Measurements from ENCODE around the gene POR. TPM values are rescaled to one million over a fixed set of nuclear protein-coding genes. Genes with fewer than 3 reads are reported as not detected.

Gene POR
- total and polyA plus RNA-seq, 2 of the 8 experiments (the other 6 are each of a cell fraction or from before 2014, with no cell fraction given), result 98.7 to 144 TPM

DNA sequence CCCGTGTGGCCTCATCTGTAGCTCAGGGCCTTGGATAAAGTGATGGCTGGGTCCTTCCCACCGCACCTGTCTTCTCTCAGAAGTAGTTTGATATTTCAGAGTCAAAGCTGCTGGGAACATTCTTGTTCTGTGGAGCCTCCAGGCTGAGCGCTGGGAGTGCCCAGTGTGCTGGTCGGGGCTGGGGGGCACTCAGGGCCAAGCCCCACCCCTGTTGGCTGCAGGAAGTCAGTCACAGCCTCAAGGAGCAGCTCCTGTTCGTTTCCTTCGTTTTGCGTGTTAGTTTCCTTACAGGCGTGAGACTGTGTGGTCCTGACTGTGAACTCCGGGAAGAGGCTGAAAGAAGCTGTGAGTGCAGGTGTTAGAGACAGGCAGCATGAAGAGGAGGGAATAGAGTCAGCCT, 33.2 kb downstream of the POR start (continued):
- TF ChIP-seq CHD7 (IDR thresholded peaks at IDR 0.05; ENCODE audit: insufficient replicate concordance, low read length), result no peak
- TF ChIP-seq JUN (IDR thresholded peaks at IDR 0.05; ENCODE audit: low read depth, low read length), result no peak
- TF ChIP-seq ASH2L (IDR thresholded peaks at IDR 0.05; ENCODE audit: low read length), result no peak
- no peak for TF ChIP-seq HDAC2 (IDR thresholded peaks at IDR 0.05; ENCODE audit: borderline replicate concordance in 1 of 2, low read depth in 2 of 2, low read length in 2 of 2)
- TF ChIP-seq SIX5 (IDR thresholded peaks at IDR 0.05; ENCODE audit: low read depth, low read length), result no peak
- no peak for TF ChIP-seq CEBPB (IDR thresholded peaks at IDR 0.05; ENCODE audit: low read depth, low read length)
- TF ChIP-seq KDM1A (IDR thresholded peaks at IDR 0.05; ENCODE audit: borderline replicate concordance, low read length), result no peak
- no peak for TF ChIP-seq YY1 (IDR thresholded peaks at IDR 0.05; ENCODE audit: low read depth, low read length)
- no peak for TF ChIP-seq RBBP5 (IDR thresholded peaks at IDR 0.05; ENCODE audit: borderline replicate concordance, low read depth, low read length)
